Large intestine (tissue), 3 donors: ENCODE measurements around the gene LYZ. TPM values are rescaled to one million over a fixed set of nuclear protein-coding genes. Genes with fewer than 3 reads are reported as not detected.

Experiments
- DNase-seq, 2 donors: peaks; one replicate each; pipeline versions ENCODE4 v3.0.0 to v3.0.0-alpha.2; 2013
- H3K27ac ChIP-seq: one replicate; pipeline ENCODE4 v1.5.1; 2013; ENCODE audit warnings: low read length
- H3K27me3 ChIP-seq: 2 replicates; pipeline ENCODE4 v1.6.1; 2013; ENCODE audit warnings: low read length; ENCODE audit not compliant: control insufficient read depth, insufficient read depth
- H3K36me3 ChIP-seq: 2 replicates; pipeline ENCODE4 v1.6.1; 2013; ENCODE audit warnings: low read length; ENCODE audit not compliant: control insufficient read depth, insufficient read depth
- H3K4me1 ChIP-seq: one replicate; pipeline ENCODE4 v1.6.1; 2013; ENCODE audit warnings: low read length; ENCODE audit not compliant: control insufficient read depth, insufficient read depth
- H3K4me3 ChIP-seq: one replicate; pipeline ENCODE4 v1.5.1; 2013; ENCODE audit warnings: low read length
- H3K9me3 ChIP-seq: one replicate; pipeline ENCODE4 v1.6.1; 2013; ENCODE audit warnings: mild to moderate bottlenecking, low read depth, low read length, moderate library complexity; ENCODE audit not compliant: control insufficient read depth
- WGBS: methylation state at CpG from one replicate; pipeline ENCODE4 v1.1.5; 2013; ENCODE audit warnings: low lambda C conversion rate; ENCODE audit not compliant: insufficient coverage; 5-methylcytosine and 5-hydroxymethylcytosine counted together
- polyA plus RNA-seq: library from polyadenylated mRNA; unstranded; fragments of 120-200 nt; gene quantifications from one replicate; pipeline ENCODE4 v1.2.1, GENCODE V29; 2013

Gene LYZ
- polyA plus RNA-seq, 1 donor: 128 TPM

DNA sequence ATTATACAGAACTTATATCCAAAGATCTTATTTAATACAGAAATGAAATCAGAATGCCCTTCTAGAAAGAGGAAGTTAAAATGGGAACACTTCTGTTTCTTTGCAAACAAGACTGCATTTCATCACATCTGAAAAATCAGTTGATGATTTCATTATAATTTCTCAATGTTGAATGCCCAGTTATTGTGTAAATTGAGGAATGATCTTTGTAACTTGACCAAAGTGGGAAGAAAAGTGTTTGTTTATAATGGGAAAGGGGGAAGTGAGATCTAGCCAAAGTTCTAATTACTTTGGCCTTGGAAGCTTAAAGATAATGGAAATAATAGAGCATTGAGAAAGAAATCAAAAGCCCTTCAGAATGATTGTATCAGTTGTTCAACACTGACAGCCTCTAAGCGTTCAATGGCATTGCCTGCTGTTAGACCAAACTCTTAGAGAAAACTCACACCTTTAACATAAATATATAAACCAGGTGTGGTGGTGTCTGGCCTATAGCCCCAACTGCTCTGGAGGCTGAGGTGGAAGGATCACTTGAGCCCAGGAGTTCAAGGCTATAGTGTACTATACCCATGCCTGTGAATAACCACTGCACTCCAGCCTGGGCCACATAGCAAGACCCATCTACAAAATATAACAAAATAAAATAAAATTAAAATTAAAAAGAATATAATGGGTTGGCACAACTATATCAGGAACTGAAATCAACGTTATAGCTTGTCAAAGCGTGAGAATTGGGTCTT, 9.9 kb upstream of the LYZ start:
- no peak for DNase-seq
- Histone ChIP-seq H3K27ac (no peak overlapping the region), H3K4me3 (no peak overlapping the region), H3K4me1 (peaks cover 19% of the 10 kb centered on the region), H3K9me3 (no peaks in the 10 kb centered on the region), H3K36me3 (no peaks in the 10 kb centered on the region), H3K27me3 (no peaks in the 10 kb centered on the region)
- WGBS: 90% methylated on average over 2 of the region's 3 CpGs

DNA sequence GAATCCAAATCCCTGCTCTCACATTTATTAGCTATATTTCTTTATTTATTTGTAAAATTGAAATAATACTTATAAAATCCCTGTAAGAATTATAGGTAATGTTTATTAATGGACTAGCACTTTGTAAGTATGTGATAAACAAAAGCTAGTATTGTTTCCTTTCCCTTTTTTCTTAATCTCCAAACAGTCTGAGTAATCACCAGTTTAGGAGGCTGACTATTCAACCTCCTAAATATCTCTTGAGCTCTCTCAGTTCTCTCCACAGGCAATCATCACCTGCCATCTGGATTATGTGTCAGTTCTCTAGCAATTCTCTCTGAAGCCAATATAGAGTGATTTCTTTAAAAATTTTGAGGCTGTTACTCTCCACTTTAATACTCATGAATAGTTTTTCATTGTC, 9.2 kb upstream of the LYZ start:
- H3K27me3 ChIP-seq: no peaks in the 10 kb centered on the region
- no peaks in the 10 kb centered on the region for H3K9me3 ChIP-seq
- no peak overlapping the region for H3K4me3 ChIP-seq
- no peak overlapping the region for H3K27ac ChIP-seq
- DNase-seq: no peak
- peaks cover 14% of the 10 kb centered on the region for H3K4me1 ChIP-seq
- no peaks in the 10 kb centered on the region for H3K36me3 ChIP-seq

DNA sequence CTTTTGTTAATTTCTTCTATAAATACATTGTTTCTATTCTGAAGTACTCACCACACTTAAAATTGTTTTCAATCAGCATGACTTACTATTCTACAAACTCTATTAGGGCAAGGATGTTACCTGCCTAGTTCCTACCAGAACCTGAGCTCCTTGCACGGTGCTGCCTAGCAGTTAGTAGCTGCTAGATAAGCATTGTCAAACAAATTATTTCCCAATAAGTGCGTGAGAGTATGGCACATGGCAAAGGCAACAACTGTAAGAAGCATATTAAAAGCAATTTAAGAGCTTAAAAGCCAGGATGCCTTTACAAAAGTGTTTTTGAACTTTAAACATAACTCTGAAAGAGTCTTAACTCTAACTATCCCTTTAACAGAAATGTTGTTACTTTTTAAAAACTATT, 8.2 kb upstream of the LYZ start:
- DNase-seq: no peak
- 35% methylated on average over 2 of the region's 2 CpGs for WGBS
- H3K4me1 ChIP-seq: peaks cover 14% of the 10 kb centered on the region
- no peak overlapping the region for H3K4me3 ChIP-seq
- no peaks in the 10 kb centered on the region for H3K9me3 ChIP-seq
- no peak overlapping the region for H3K27ac ChIP-seq
- H3K36me3 ChIP-seq: no peaks in the 10 kb centered on the region
- no peaks in the 10 kb centered on the region for H3K27me3 ChIP-seq

DNA sequence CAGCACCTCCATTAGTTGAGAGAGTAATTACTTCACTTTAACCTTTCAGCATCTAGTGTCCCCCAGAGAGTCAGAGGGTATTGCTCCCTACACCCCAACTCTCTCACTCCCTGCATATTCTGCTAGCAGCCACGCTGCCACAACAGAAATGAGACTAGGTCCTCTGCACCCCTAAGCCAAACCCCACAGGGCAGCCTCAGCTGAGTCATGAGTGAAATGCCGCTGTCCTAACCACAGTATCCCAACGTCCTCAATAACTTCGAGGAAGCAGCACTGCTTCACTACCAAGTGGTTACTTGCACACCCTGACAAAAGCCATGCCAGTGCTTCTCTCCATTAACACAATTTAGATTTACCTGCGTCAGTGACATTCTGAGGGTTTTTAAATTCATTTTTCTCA, 6.9 kb upstream of the LYZ start:
- H3K27ac ChIP-seq: no peak overlapping the region
- no peaks in the 10 kb centered on the region for H3K9me3 ChIP-seq
- peaks cover 14% of the 10 kb centered on the region for H3K4me1 ChIP-seq
- no peaks in the 10 kb centered on the region for H3K27me3 ChIP-seq
- H3K4me3 ChIP-seq: no peak overlapping the region
- 100% methylated on average over 1 of the region's 5 CpGs for WGBS
- DNase-seq: no peak
- H3K36me3 ChIP-seq: no peaks in the 10 kb centered on the region

DNA sequence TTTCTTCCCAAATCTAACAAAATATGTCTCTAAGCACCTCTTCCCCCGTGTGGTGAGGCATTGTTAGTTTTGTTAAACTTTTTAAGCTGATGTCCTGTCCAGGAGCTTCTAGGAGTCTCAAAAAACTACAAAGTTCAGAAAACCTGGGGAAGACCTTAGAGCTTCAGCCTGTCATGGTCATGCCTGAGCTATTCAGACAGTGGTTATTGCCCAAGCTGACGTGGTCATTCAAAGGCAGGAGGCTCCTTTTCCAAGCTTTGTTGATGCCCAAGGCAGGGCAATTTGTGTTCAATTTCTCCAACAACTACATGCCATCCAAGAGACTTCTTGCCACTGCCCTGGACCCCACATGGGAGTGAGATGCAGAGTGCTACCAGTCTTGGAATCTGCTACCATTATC, 5.8 kb upstream of the LYZ start:
- Histone ChIP-seq H3K4me1 (peaks cover 14% of the 10 kb centered on the region), H3K27ac (no peak overlapping the region), H3K4me3 (no peak overlapping the region), H3K36me3 (no peaks in the 10 kb centered on the region), H3K9me3 (no peaks in the 10 kb centered on the region), H3K27me3 (no peaks in the 10 kb centered on the region)
- no CpG with 5 or more reads among the region's 2 CpGs for WGBS
- no peak for DNase-seq

DNA sequence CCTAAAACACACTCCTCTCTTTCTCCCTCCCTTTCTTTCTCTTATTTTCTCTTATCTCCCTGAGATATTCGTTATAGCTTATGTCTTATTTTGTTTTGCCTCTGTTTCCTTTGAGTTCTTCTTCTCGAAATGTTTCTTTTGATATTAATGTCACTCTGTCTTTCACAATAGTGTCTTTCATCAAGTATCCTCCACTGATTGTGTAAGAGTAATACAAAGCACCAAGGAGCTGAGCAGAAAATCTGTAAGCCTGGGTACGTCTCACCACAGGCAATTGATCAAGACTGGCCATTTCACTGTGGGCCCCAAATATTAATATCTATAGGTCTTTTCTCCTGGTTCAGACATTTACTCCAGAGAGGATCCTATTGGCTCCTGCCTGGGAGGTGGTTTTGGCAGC, 4.8 kb upstream of the LYZ start:
- no peak overlapping the region for H3K27ac ChIP-seq
- WGBS: 72% methylated on average over 2 of the region's 3 CpGs

DNA sequence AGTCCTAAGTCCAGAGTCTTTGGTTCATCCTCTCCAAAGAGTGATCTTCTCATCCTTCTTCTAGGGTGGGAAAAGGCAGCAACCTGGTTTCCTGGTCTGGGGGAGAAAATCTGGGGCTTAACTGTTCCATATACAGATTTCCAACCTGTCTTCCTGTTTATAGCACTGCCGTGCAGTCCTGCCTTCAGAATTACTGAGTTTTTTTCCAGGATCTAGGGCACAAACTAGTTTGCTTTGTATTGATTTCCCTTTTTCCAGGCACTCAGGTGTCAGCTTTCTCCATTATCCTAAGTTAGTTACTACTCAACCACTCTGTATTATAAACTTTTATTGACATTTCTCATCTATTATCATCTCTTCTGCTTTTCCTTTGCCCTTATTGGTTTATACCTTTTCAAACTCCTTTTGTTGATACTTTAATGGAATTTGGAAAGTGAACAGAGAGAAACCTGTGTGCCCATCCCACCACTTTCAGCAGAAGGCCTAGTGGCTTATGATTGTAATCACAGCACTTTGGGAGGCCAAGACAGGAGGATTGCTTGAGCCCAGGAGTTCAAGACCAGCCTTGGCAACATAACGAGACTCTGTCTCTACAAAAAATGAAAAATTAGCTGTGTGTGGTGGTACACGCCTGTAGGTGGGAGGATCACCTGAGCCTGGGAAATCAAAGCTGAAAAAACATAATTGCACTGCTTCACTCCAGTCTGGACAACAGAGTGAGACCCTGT, 4.1 kb upstream of the LYZ start:
- no peak overlapping the region for H3K27ac ChIP-seq
- H3K4me1 ChIP-seq: peaks cover 14% of the 10 kb centered on the region
- no peak for DNase-seq
- no peaks in the 10 kb centered on the region for H3K9me3 ChIP-seq
- H3K4me3 ChIP-seq: no peak overlapping the region
- H3K27me3 ChIP-seq: no peaks in the 10 kb centered on the region
- 68% methylated on average over 3 of the region's 3 CpGs for WGBS
- no peaks in the 10 kb centered on the region for H3K36me3 ChIP-seq

More for the DNA sequence above, 4.8 kb upstream of the LYZ start:
- H3K4me3 ChIP-seq: no peak overlapping the region
- H3K4me1 ChIP-seq: peaks cover 14% of the 10 kb centered on the region
- no peaks in the 10 kb centered on the region for H3K27me3 ChIP-seq
- H3K36me3 ChIP-seq: no peaks in the 10 kb centered on the region
- no peaks in the 10 kb centered on the region for H3K9me3 ChIP-seq
- DNase-seq: no peak

DNA sequence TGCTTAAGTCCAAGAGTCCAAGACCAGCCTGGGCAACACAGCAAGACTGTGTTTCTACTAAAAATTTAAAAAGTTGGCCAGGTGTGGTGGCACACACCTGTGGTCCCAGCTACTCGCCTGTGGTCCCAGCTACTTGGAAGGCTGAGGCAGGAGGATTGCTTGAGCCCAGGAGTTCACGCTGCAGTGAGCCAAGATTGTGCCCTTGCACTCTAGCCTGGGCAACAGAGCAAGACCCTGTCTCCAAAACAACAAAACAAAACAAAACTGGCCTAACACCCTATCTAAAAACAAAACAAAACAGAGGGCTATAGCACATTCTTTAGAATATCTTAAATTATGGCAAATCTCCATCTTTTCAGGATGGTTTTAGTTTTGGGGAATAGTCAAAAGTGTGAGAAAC, 3.1 kb upstream of the LYZ start:
- no peaks in the 10 kb centered on the region for H3K9me3 ChIP-seq
- WGBS: no CpG with 5 or more reads among the region's 2 CpGs
- H3K4me1 ChIP-seq: peaks cover 12% of the 10 kb centered on the region
- no peak overlapping the region for H3K4me3 ChIP-seq
- H3K36me3 ChIP-seq: no peaks in the 10 kb centered on the region
- H3K27me3 ChIP-seq: no peaks in the 10 kb centered on the region
- H3K27ac ChIP-seq: no peak overlapping the region
- no peak for DNase-seq

DNA sequence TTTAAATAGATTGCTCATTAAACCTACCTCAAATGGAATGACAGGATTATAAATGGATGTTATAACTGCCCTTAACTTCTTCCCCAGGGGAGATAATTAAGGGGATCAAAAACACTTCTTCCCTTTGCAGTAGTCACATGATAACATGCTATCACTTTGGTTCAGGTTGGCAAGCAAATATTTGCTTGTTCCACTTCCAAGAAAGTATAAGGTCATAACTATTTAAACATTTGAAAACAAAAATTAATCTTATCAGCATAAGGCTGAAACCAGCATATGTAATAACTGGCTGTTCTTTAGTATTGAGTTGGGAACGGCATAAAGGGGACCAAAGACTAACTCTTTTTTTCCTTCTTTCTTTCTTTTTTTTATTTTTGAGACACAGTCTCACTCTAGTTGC, 2.4 kb upstream of the LYZ start:
- WGBS: 20% methylated on average over 1 of the region's 1 CpG
- Histone ChIP-seq H3K9me3 (no peaks in the 10 kb centered on the region), H3K27me3 (no peaks in the 10 kb centered on the region), H3K4me3 (no peak overlapping the region), H3K4me1 (peaks cover 6% of the 10 kb centered on the region), H3K36me3 (no peaks in the 10 kb centered on the region), H3K27ac (no peak overlapping the region)
- DNase-seq: no peak

DNA sequence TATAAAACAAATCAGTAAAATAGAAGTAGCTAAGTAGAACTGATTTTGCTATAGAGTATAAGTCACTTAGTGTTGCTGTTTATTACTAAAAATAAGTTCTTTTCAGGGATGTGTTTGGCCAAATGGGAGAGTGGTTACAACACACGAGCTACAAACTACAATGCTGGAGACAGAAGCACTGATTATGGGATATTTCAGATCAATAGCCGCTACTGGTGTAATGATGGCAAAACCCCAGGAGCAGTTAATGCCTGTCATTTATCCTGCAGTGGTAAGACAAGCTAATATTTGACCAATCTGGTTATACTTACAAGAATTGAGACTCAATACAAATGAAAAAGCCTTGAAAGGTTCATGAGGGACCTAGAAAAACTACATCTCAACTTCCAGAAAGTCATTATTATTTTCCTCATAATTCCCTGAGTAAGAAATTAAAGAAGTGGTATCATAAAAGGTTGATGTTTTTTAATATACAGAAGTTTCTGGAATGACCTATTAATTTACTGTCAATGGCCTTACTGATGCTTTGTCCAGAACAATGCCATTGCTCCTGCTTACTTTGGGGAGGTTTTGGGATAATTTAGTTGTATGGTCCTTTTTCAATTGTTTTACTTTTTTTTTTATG, 1.9 kb downstream of the LYZ start:
- H3K36me3 ChIP-seq: no peaks in the 10 kb centered on the region
- H3K27me3 ChIP-seq: no peaks in the 10 kb centered on the region
- H3K4me3 ChIP-seq: no peak overlapping the region
- no peak for DNase-seq
- no peaks in the 10 kb centered on the region for H3K9me3 ChIP-seq
- H3K27ac ChIP-seq: no peak overlapping the region
- H3K4me1 ChIP-seq: no peaks in the 10 kb centered on the region
- WGBS: no CpG with 5 or more reads among the region's 2 CpGs
